Rectal smooth muscle tissue (tissue), 1 donor: Measurements from ENCODE around the gene MUC22.
"Not testable (repeated sequence)": the region's sequence is repeated elsewhere in the genome, so short reads cannot be mapped to it uniquely, and the experiment has no call there.

ENCODE experiments used
- H3K27ac ChIP-seq: one replicate; pipeline ENCODE4 v1.7.0; 2013; ENCODE audit warnings: low read depth, low read length, inconsistent platforms
- H3K27me3 ChIP-seq: one replicate; pipeline ENCODE4 v1.7.0; 2013; ENCODE audit warnings: low read length; ENCODE audit not compliant: control insufficient read depth, insufficient read depth
- H3K36me3 ChIP-seq: one replicate; pipeline ENCODE4 v1.7.0; 2013; ENCODE audit warnings: low read length; ENCODE audit not compliant: control insufficient read depth, insufficient read depth
- H3K4me1 ChIP-seq: one replicate; pipeline ENCODE4 v1.7.0; 2013; ENCODE audit warnings: low read length; ENCODE audit not compliant: control insufficient read depth, insufficient read depth
- H3K4me3 ChIP-seq: one replicate; pipeline ENCODE4 v1.7.0; 2013; ENCODE audit warnings: low read length
- H3K9ac ChIP-seq: one replicate; pipeline ENCODE4 v1.7.0; 2013; ENCODE audit warnings: low read length

Gene MUC22

DNA sequence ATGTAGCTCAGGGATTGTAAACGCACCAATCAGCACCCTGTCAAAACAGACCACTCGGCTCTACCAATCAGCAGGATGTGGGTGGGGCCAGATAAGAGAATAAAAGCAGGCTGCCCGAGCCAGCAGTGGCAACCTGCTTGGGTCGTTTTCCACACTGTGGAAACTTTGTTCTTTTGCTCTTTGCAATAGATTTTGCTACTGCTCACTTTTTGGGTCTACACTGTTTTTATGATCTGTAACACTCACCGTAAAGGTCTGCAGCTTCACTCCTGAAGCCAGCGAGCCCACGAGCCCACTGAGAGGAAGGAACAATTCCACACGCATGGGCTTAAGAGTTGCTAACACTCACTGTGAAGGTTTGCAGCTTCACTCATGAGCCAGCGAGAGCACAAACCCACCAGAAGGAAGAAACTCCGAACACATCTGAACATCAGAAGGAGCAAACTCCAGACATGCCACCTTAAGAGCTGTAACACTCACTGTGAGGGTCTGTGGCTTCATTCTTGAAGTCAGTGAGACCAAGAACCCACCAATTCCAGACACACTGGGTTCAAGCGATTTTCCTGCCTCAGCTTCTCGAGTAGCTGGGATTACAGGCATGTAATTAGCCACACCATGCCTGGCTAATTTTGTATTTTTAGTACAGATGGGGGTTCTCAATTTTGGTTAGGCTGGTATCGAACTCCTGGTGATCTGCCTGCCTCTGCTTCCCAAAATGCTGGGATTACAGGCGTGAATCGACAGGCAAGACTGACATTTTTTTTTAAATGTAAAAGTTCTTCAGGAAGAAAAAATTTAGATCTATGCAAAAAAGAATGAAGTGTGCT lies 11.6 kb downstream of the MUC22 start:
- H3K9ac ChIP-seq, H3K36me3 ChIP-seq, H3K4me3 ChIP-seq, H3K27ac ChIP-seq, H3K4me1 ChIP-seq, H3K27me3 ChIP-seq: not testable (repeated sequence)

- Histone ChIP-seq H3K36me3 (no peaks in the 10 kb centered on the region), H3K4me1 (no peaks in the 10 kb centered on the region), H3K9ac (no peak overlapping the region), H3K4me3 (no peak overlapping the region), H3K27me3 (no peaks in the 10 kb centered on the region), H3K27ac (no peak overlapping the region)
Observed at GRCh38 chr6:31025595-31025994, 15.3 kb downstream of the MUC22 start.

- no peak overlapping the region for H3K27ac ChIP-seq
- H3K9ac ChIP-seq, result no peak overlapping the region
- no peaks in the 10 kb centered on the region for H3K4me1 ChIP-seq
- no peaks in the 10 kb centered on the region for H3K36me3 ChIP-seq
- H3K27me3 ChIP-seq, result no peaks in the 10 kb centered on the region
- no peak overlapping the region for H3K4me3 ChIP-seq
Observed at GRCh38 chr6:31031095-31031494, 20.8 kb downstream of the MUC22 start.

GRCh38 chr6:31033075-31033474 lies 22.8 kb downstream of the MUC22 start:
- Histone ChIP-seq H3K36me3 (no peaks in the 10 kb centered on the region), H3K9ac (no peak overlapping the region), H3K27me3 (no peaks in the 10 kb centered on the region), H3K4me1 (no peaks in the 10 kb centered on the region), H3K4me3 (no peak overlapping the region), H3K27ac (no peak overlapping the region)

DNA sequence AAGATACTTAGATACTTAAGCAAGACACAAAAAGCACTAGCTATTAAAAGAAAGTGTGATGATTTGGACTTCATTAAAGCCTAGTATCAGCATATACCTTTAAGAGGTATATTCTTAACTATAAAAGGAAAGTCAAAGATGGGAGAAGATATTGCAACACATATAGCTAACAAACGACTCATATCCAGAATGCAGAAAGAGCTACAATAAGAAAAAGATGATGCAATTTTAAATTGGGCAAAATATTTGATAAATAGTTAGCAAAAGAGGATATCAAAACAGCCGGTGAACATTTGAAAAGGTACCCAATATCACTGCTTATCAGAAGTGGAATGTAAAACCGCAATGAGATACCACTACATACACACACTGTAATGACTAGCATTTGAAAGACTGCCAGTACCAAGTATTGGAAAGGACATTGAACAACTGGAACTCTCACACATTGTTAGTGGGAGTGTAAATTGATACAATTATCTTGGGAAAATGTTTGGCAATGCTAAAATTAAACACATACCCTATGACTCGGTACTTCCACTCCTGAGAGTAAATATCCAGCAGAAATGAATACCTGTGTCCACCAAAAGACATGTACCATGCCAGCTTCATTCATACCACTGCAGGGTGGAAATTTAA lies 25.7 kb downstream of the MUC22 start:
- Histone ChIP-seq H3K4me1 (no peaks in the 10 kb centered on the region), H3K27ac (no peak overlapping the region), H3K9ac (no peak overlapping the region), H3K27me3 (no peaks in the 10 kb centered on the region), H3K36me3 (no peaks in the 10 kb centered on the region), H3K4me3 (no peak overlapping the region)

- H3K27me3 ChIP-seq, result no peaks in the 10 kb centered on the region
- no peak overlapping the region for H3K4me3 ChIP-seq
- no peak overlapping the region for H3K27ac ChIP-seq
- no peaks in the 10 kb centered on the region for H3K36me3 ChIP-seq
- no peaks in the 10 kb centered on the region for H3K4me1 ChIP-seq
- H3K9ac ChIP-seq, result no peak overlapping the region
Observed at GRCh38 chr6:31037169-31037568, 26.9 kb downstream of the MUC22 start.

GRCh38 chr6:31037682-31038081 lies 27.4 kb downstream of the MUC22 start:
- no peaks in the 10 kb centered on the region for H3K36me3 ChIP-seq
- H3K27ac ChIP-seq, result no peak overlapping the region
- H3K27me3 ChIP-seq, result no peaks in the 10 kb centered on the region
- H3K4me1 ChIP-seq, result no peaks in the 10 kb centered on the region
- H3K9ac ChIP-seq, result no peak overlapping the region
- no peak overlapping the region for H3K4me3 ChIP-seq

DNA sequence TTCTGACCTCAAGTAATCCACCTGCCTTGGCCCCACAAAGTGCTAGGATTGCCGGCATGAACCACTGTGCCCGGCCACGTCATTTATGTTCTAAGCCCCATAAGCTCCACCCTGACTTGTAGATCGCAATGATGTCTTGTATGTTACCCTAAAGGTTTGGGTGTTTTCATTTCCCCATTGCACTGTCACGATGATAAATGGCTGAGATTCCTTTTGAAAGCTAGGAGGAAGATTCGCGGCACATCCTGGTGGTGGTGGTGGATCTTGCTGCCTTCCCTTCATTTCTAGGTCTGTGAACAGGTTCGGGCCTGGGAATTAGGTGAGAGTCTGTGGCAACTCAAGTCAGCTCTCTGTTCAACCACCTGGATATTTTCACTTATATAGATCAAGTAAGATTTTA lies 28.3 kb downstream of the MUC22 start:
- no peak overlapping the region for H3K4me3 ChIP-seq
- no peak overlapping the region for H3K9ac ChIP-seq
- H3K27ac ChIP-seq, result no peak overlapping the region
- no peaks in the 10 kb centered on the region for H3K4me1 ChIP-seq
- H3K27me3 ChIP-seq, result no peaks in the 10 kb centered on the region
- H3K36me3 ChIP-seq, result no peaks in the 10 kb centered on the region

GRCh38 chr6:31040801-31041200 lies 30.5 kb downstream of the MUC22 start:
- H3K27me3 ChIP-seq, result no peaks in the 10 kb centered on the region
- H3K4me3 ChIP-seq, result no peak overlapping the region
- no peaks in the 10 kb centered on the region for H3K4me1 ChIP-seq
- H3K36me3 ChIP-seq, result no peaks in the 10 kb centered on the region
- no peak overlapping the region for H3K27ac ChIP-seq
- no peak overlapping the region for H3K9ac ChIP-seq

DNA sequence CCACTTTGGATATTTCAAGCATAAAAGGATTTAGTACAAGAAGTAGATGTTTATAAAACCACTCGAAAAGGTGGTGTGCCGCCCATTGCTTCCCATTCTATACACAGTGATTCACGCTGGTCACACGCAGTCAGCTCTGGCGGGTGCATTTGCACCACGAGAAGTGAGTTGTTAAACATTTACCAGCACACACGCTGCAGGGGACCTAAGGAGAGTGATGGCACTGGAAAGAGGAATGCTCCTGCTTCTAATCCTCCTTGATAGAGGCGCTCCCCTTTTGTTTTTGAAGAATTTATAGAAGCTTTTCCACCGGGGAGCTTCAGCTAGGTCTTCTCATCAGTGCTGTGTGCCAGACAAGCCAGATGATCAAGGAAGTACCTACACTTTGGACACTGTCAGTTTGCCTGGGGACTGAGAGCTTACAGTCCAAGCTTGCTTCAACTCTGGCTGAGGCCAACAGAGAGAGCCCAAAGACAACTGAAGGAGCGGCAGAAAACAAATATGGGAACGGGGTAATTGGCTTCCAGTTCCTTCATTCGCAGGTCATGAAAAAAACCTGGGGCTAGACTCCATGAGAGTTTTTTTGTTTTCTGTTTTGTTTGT lies 31.2 kb downstream of the MUC22 start:
- no peak overlapping the region for H3K27ac ChIP-seq

DNA sequence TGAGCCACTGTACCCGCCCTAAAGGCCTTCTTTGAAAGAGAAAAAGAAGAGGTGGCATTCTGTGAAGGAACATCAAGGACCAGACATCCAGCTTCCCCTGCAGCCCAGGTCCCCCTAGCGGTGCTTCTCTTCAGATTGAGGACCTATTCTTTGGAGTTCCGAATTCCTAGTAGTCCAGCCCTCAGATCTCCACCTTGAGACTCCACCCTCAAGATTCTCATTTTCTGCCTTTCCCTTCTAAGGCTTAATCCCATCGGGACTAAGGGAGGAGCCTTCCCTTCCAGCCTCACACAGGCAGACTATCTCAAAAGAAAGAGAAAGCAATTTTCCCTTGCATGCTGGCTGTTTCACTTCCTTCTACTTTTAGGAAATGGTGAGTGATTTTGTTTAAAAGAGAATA lies 32.5 kb downstream of the MUC22 start:
- Histone ChIP-seq H3K36me3 (no peaks in the 10 kb centered on the region), H3K4me3 (no peak overlapping the region), H3K9ac (no peak overlapping the region), H3K4me1 (no peaks in the 10 kb centered on the region), H3K27me3 (no peaks in the 10 kb centered on the region), H3K27ac (no peak overlapping the region)

More for the DNA sequence above, 31.2 kb downstream of the MUC22 start:
- no peak overlapping the region for H3K4me3 ChIP-seq
- H3K27me3 ChIP-seq, result no peaks in the 10 kb centered on the region
- no peaks in the 10 kb centered on the region for H3K4me1 ChIP-seq
- H3K36me3 ChIP-seq, result no peaks in the 10 kb centered on the region
- no peak overlapping the region for H3K9ac ChIP-seq

GRCh38 chr6:31048099-31048498 lies 37.8 kb downstream of the MUC22 start:
- H3K4me3 ChIP-seq, result no peak overlapping the region
- no peaks in the 10 kb centered on the region for H3K36me3 ChIP-seq
- H3K4me1 ChIP-seq, result no peaks in the 10 kb centered on the region
- H3K27ac ChIP-seq, result no peak overlapping the region
- H3K27me3 ChIP-seq, result no peaks in the 10 kb centered on the region
- H3K9ac ChIP-seq, result no peak overlapping the region
